Measurements from ENCODE around the gene AFAP1L2.

GRCh38 chr10:114293075-114293474 lies 111.2 kb downstream of the AFAP1L2 start:
- TF ChIP-seq, protein P1, sequence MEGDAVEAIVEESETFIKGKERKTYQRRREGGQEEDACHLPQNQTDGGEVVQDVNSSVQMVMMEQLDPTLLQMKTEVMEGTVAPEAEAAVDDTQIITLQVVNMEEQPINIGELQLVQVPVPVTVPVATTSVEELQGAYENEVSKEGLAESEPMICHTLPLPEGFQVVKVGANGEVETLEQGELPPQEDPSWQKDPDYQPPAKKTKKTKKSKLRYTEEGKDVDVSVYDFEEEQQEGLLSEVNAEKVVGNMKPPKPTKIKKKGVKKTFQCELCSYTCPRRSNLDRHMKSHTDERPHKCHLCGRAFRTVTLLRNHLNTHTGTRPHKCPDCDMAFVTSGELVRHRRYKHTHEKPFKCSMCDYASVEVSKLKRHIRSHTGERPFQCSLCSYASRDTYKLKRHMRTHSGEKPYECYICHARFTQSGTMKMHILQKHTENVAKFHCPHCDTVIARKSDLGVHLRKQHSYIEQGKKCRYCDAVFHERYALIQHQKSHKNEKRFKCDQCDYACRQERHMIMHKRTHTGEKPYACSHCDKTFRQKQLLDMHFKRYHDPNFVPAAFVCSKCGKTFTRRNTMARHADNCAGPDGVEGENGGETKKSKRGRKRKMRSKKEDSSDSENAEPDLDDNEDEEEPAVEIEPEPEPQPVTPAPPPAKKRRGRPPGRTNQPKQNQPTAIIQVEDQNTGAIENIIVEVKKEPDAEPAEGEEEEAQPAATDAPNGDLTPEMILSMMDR (IDR thresholded peaks at IDR 0.05; ENCODE audit: insufficient read depth, low read length, poor library complexity, severe bottlenecking), result no peak
- no peak for TF ChIP-seq EZH2phosphoT487 (conservative IDR thresholded peaks at IDR 0.05; ENCODE audit: low read length)

Data from SU-DHL-6 (cell line).